ENCODE measurements around the gene GPR108. TPM values are rescaled to one million over a fixed set of nuclear protein-coding genes. Genes with fewer than 3 reads are reported as not detected.

Gene GPR108
- polyA plus RNA-seq, 1 donor (not counting 4 experiments of a cell fraction or from before 2014, with no cell fraction given) = 57.7 TPM

DNA sequence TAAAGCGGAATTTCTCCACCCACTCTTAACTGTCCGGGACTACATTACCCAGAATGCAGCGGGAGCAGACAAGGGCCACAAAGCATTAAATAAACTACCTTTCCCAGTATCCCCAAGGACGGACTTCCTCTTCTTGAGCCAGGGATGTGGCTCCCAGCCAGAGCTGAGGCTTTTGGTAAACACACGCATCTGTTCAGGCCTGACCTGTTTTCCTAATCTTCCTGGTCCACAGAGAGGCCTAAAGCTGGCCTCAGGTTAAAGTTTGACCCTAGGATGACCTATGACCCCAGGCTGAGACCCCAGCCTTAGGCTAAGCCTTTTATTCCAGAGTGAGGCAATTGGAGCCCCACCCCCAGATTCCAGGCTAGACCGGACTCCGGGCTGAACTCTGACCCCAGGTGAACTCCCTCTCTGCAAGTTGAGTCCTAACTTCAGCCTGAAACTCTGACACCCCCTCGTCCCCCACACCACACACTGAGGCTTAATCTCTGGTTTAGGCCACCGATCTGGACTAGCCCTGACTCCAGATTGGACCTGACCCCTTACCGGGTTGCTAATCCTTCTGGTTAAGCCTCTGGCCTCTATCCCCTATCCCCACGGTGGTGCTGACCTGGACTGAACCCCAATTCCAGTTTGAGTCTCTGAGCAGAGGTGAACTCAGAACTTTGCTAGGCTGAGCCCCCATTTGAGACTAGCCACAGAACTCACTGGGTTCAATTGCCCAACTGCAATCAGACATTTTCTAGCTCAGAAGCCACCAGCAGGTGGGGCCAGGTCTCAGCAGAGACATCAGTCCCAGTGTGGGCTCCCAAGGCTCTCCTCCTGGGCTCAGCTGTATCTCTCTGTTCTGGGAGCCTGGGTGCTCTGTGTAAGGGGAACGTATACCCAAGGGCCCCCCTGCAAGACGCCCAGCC lies 750 bp upstream of the GPR108 start:
- peaks cover under 1 to 11% of the 10 kb centered on the region in 2 experiments for H3K36me3 ChIP-seq (ENCODE audit: control insufficient read depth in 2 of 2, extremely low read depth in 1 of 2, insufficient read depth in 2 of 2, low read length in 2 of 2)
- H3K9me3 ChIP-seq (ENCODE audit: control insufficient read depth, low read depth, low read length) = no peaks in the 10 kb centered on the region
- H4K20me1 ChIP-seq (ENCODE audit: control insufficient read depth, extremely low read depth, insufficient read depth, low read length) = no peaks in the 10 kb centered on the region
- H3K9ac ChIP-seq (ENCODE audit: control insufficient read depth, extremely low read depth, insufficient read depth, low read length) = peak overlapping the region; percentile 79
- H3K27ac ChIP-seq (ENCODE audit: control insufficient read depth, insufficient read depth, low read length) = peak overlapping the region; percentile 86
- H3K9me1 ChIP-seq (ENCODE audit: control insufficient read depth, extremely low read depth, insufficient read depth, low read length) = no peaks in the 10 kb centered on the region
- no peak for DNase-seq (ENCODE audit: low read depth, low spot score)
- peak overlapping the region; percentile 81 for H2AFZ ChIP-seq (ENCODE audit: control insufficient read depth, low read length)
- peaks cover 32% of the 10 kb centered on the region for H3K4me1 ChIP-seq (ENCODE audit: control insufficient read depth, extremely low read depth, insufficient read depth, low read length)
- FAIRE-seq = peak; percentile 64
- H3K4me3 ChIP-seq (ENCODE audit: control insufficient read depth in 2 of 3, extremely low read depth in 1 of 3, insufficient read depth in 2 of 3, low read depth in 1 of 3, low read length in 3 of 3) = peak overlapping the region in 2 of 3 experiments; percentile 40 to 67
- H3K4me2 ChIP-seq (ENCODE audit: control insufficient read depth, extremely low read depth, insufficient read depth, low read depth, low read length) = peak overlapping the region; percentile 89
- dilution Hi-C loops (cut with MboI; ENCODE audit: extremely low pct_ligation_motif_present, low sequenced_read_pairs) = no loop called here
- peaks cover 29% of the 10 kb centered on the region for H3K79me2 ChIP-seq (ENCODE audit: control insufficient read depth, insufficient read depth, low read length)
- no peaks in the 10 kb centered on the region for H3K27me3 ChIP-seq (ENCODE audit: control insufficient read depth, extremely low read depth, insufficient read depth, low read length)
- TF ChIP-seq, protein P1, sequence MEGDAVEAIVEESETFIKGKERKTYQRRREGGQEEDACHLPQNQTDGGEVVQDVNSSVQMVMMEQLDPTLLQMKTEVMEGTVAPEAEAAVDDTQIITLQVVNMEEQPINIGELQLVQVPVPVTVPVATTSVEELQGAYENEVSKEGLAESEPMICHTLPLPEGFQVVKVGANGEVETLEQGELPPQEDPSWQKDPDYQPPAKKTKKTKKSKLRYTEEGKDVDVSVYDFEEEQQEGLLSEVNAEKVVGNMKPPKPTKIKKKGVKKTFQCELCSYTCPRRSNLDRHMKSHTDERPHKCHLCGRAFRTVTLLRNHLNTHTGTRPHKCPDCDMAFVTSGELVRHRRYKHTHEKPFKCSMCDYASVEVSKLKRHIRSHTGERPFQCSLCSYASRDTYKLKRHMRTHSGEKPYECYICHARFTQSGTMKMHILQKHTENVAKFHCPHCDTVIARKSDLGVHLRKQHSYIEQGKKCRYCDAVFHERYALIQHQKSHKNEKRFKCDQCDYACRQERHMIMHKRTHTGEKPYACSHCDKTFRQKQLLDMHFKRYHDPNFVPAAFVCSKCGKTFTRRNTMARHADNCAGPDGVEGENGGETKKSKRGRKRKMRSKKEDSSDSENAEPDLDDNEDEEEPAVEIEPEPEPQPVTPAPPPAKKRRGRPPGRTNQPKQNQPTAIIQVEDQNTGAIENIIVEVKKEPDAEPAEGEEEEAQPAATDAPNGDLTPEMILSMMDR (optimal IDR thresholded peaks at IDR 0.05 in 1 of 3, IDR thresholded peaks at IDR 0.05 in 1 of 3, conservative IDR thresholded peaks at IDR 0.05 in 1 of 3; ENCODE audit: extremely low read depth in 1 of 3, insufficient read depth in 2 of 3, low read length in 3 of 3) = peak; percentile 76 to 83 (median 77)
- no peak for TF ChIP-seq EZH2 (IDR thresholded peaks at IDR 0.05; ENCODE audit: low read length)

GRCh38 chr19:6736917-6737283 lies 480 bp downstream of the GPR108 start:
- dilution Hi-C loops (cut with MboI; ENCODE audit: extremely low pct_ligation_motif_present, low sequenced_read_pairs) = no loop called here
- Histone ChIP-seq H3K36me3 (ENCODE audit: control insufficient read depth in 2 of 2, extremely low read depth in 1 of 2, insufficient read depth in 2 of 2, low read length in 2 of 2) (peaks cover 8 to 14% of the 10 kb centered on the region in 2 experiments), H3K9ac (ENCODE audit: control insufficient read depth, extremely low read depth, insufficient read depth, low read length) (peak overlapping the region; percentile 85), H3K9me1 (ENCODE audit: control insufficient read depth, extremely low read depth, insufficient read depth, low read length) (no peaks in the 10 kb centered on the region), H2AFZ (ENCODE audit: control insufficient read depth, low read length) (peak overlapping the region; percentile 82), H3K4me1 (ENCODE audit: control insufficient read depth, extremely low read depth, insufficient read depth, low read length) (peaks cover 32% of the 10 kb centered on the region), H3K9me3 (ENCODE audit: control insufficient read depth, low read depth, low read length) (no peaks in the 10 kb centered on the region), H3K27me3 (ENCODE audit: control insufficient read depth, extremely low read depth, insufficient read depth, low read length) (no peaks in the 10 kb centered on the region), H3K4me3 (ENCODE audit: control insufficient read depth in 2 of 3, extremely low read depth in 1 of 3, insufficient read depth in 2 of 3, low read depth in 1 of 3, low read length in 3 of 3) (peak overlapping the region; percentile 91 to 99 (median 95)), H3K27ac (ENCODE audit: control insufficient read depth, insufficient read depth, low read length) (peak overlapping the region; percentile 82), H3K79me2 (ENCODE audit: control insufficient read depth, insufficient read depth, low read length) (peaks cover 29% of the 10 kb centered on the region), H4K20me1 (ENCODE audit: control insufficient read depth, extremely low read depth, insufficient read depth, low read length) (no peaks in the 10 kb centered on the region), H3K4me2 (ENCODE audit: control insufficient read depth, extremely low read depth, insufficient read depth, low read depth, low read length) (peak overlapping the region; percentile 95)
- DNase-seq (ENCODE audit: low read depth, low spot score) (no peak), FAIRE-seq (no peak)
- no peak for TF ChIP-seq EZH2 (IDR thresholded peaks at IDR 0.05; ENCODE audit: low read length)

Measured in keratinocyte (primary cell).